ENCODE data around the gene RBM5.

Gene RBM5

DNA sequence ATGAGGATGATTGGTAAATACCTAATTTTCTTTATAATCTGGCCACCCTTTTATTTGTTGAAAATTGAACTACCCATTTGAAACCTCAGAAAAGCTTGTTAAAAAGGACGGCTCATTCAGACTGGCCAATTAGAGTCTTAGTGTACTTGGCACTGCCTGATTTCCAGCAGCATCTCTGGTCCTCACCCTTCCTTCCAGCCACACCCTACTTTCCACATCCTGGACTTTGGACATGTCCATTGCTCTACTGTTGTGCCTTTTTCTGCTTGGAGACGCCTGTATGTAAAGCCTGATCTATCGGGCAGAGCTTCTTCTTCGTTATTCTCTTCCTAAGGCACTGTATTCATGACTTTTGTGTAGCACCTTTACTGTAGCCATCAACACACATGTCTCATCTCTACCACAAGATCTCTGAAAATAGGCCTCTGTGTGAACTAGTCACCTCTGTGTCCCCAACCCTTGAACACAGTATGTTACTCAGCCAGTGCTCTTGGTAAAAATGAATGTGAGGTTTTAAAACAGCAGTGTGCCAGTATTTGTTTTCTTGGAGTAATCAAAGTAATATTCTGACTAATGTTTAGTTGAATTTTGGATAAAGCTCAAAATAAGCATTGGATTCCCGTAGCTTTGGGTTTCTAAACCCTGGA is 6.8 kb downstream of the RBM5 start:
- no peak overlapping the region for H2BK5ac ChIP-seq (ENCODE audit: low read length)
- H3K18ac ChIP-seq (ENCODE audit: low read length): no peak overlapping the region
- no peaks in the 10 kb centered on the region for H3K4me1 ChIP-seq (ENCODE audit: control insufficient read depth, low read depth, low read length)
- no peak overlapping the region for H3K27ac ChIP-seq (ENCODE audit: low read depth, low read length)
- H3K79me2 ChIP-seq (ENCODE audit: control insufficient read depth, insufficient read depth, low read length): peaks cover 13% of the 10 kb centered on the region
- H3K36me3 ChIP-seq (ENCODE audit: control insufficient read depth, insufficient read depth, low read length): peaks cover 38% of the 10 kb centered on the region
- H2BK120ac ChIP-seq (ENCODE audit: low read depth, low read length): no peak overlapping the region
- no peaks in the 10 kb centered on the region for H3K27me3 ChIP-seq (ENCODE audit: insufficient read depth, low read length, poor library complexity)
- no peak overlapping the region for H4K5ac ChIP-seq (ENCODE audit: low read length)
- H3K4me2 ChIP-seq (ENCODE audit: low read length): no peak overlapping the region
- no peak overlapping the region for H2BK15ac ChIP-seq (replicated peaks; ENCODE audit: low read depth)
- H3K9ac ChIP-seq (ENCODE audit: low read length): no peak overlapping the region
- no peak overlapping the region for H3K56ac ChIP-seq (ENCODE audit: low read length)
- WGBS (ENCODE audit: extremely low coverage, insufficient coverage, low lambda C conversion rate): no CpG with 5 or more reads among the region's 5 CpGs
- H3K4ac ChIP-seq (ENCODE audit: low read depth, low read length): no peak overlapping the region
- no peak overlapping the region for H4K8ac ChIP-seq (ENCODE audit: low read depth, low read length)
- H2AK5ac ChIP-seq (ENCODE audit: low read length): no peak overlapping the region
- no peak overlapping the region for H3K23ac ChIP-seq (ENCODE audit: low read length)
- peaks cover 15% of the 10 kb centered on the region for H3K79me1 ChIP-seq (ENCODE audit: low read length)
- no peak for DNase-seq
- H3K4me3 ChIP-seq (ENCODE audit: low read length): no peak overlapping the region

DNA sequence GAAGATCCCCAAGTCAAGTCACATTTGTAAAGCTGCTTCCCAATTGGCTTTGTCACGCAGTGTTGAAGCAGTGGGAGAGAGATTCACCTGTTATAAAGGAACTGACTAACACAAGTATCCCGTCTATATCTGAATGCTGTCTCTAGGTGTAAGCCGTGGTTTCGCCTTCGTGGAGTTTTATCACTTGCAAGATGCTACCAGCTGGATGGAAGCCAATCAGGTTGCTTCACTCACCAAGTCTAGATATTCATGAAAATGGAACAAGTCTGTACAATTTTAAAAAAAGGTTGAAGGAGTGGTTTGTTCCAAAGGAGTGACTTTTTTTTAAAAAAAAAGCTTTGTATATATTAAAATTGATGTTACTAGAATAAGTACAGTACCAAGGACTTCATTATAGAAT is 11.7 kb downstream of the RBM5 start:
- Histone ChIP-seq H3K9ac (ENCODE audit: low read length) (no peak overlapping the region), H3K4me1 (ENCODE audit: control insufficient read depth, low read depth, low read length) (no peaks in the 10 kb centered on the region), H3K4me2 (ENCODE audit: low read length) (no peak overlapping the region), H2BK5ac (ENCODE audit: low read length) (no peak overlapping the region), H3K36me3 (ENCODE audit: control insufficient read depth, insufficient read depth, low read length) (peaks cover 35% of the 10 kb centered on the region), H3K79me1 (ENCODE audit: low read length) (peaks cover 5% of the 10 kb centered on the region), H3K56ac (ENCODE audit: low read length) (no peak overlapping the region), H3K23ac (ENCODE audit: low read length) (no peak overlapping the region), H3K18ac (ENCODE audit: low read length) (no peak overlapping the region), H3K27me3 (ENCODE audit: insufficient read depth, low read length, poor library complexity) (no peaks in the 10 kb centered on the region), H3K27ac (ENCODE audit: low read depth, low read length) (no peak overlapping the region), H3K79me2 (ENCODE audit: control insufficient read depth, insufficient read depth, low read length) (peaks cover 4% of the 10 kb centered on the region), H3K4ac (ENCODE audit: low read depth, low read length) (no peak overlapping the region), H4K5ac (ENCODE audit: low read length) (no peak overlapping the region), H4K8ac (ENCODE audit: low read depth, low read length) (no peak overlapping the region), H2BK120ac (ENCODE audit: low read depth, low read length) (no peak overlapping the region), H2AK5ac (ENCODE audit: low read length) (no peak overlapping the region), H3K4me3 (ENCODE audit: low read length) (no peak overlapping the region), H2BK15ac (replicated peaks; ENCODE audit: low read depth) (no peak overlapping the region)
- no peak for DNase-seq
- no CpG with 5 or more reads among the region's 5 CpGs for WGBS (ENCODE audit: extremely low coverage, insufficient coverage, low lambda C conversion rate)

DNA sequence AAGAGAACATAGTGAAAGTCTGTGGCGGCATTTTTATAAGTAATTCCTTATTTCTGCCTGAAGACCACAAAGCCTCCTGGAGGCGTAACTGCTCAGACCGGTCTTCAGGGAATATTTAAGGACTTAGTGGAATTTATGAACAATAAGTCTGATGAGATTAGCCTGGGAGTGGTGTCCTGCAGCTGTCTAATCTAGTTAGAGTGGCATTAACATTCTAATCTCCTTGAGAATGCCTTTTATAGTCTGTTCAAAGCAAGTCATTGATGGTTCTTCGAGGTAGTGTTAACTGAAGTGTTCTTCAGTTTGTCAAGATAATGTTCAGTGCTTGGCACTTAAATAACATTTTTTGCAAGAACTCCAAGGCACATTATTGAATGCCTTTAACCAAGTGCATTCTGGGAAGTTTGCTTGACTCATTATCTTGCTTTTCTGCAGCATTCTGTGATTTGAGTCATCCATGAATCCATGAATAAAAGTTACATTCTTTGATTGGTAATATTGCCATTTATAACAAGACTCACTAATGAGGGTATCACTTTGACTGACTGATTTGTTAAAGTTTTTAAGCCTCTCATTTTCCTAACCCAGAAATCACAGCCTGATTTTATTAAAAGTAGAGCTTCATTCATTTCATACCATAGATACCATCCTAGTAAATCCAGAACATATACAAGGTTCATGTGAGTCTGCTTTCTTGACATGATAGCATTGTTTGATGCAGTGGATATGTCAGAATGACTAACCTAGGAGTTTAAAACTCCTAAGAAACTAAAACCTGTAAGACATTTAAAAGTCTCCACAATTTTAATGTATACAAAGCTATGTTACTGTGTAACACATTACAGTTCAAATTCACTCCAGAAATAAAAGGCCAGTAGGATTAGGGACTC is 12.5 kb downstream of the RBM5 start:
- Histone ChIP-seq H2AK5ac (ENCODE audit: low read length) (no peak overlapping the region), H3K79me2 (ENCODE audit: control insufficient read depth, insufficient read depth, low read length) (peaks cover 2% of the 10 kb centered on the region), H2BK120ac (ENCODE audit: low read depth, low read length) (no peak overlapping the region), H3K4me1 (ENCODE audit: control insufficient read depth, low read depth, low read length) (no peaks in the 10 kb centered on the region), H2BK5ac (ENCODE audit: low read length) (no peak overlapping the region), H3K4me2 (ENCODE audit: low read length) (no peak overlapping the region), H3K18ac (ENCODE audit: low read length) (no peak overlapping the region), H4K5ac (ENCODE audit: low read length) (no peak overlapping the region), H3K79me1 (ENCODE audit: low read length) (peaks cover 2% of the 10 kb centered on the region), H2BK15ac (replicated peaks; ENCODE audit: low read depth) (no peak overlapping the region), H3K27ac (ENCODE audit: low read depth, low read length) (no peak overlapping the region), H4K8ac (ENCODE audit: low read depth, low read length) (no peak overlapping the region), H3K27me3 (ENCODE audit: insufficient read depth, low read length, poor library complexity) (no peaks in the 10 kb centered on the region), H3K23ac (ENCODE audit: low read length) (no peak overlapping the region), H3K4ac (ENCODE audit: low read depth, low read length) (no peak overlapping the region), H3K4me3 (ENCODE audit: low read length) (no peak overlapping the region), H3K56ac (ENCODE audit: low read length) (no peak overlapping the region), H3K36me3 (ENCODE audit: control insufficient read depth, insufficient read depth, low read length) (peaks cover 31% of the 10 kb centered on the region), H3K9ac (ENCODE audit: low read length) (no peak overlapping the region)
- no CpG with 5 or more reads among the region's 4 CpGs for WGBS (ENCODE audit: extremely low coverage, insufficient coverage, low lambda C conversion rate)
- DNase-seq: no peak

DNA sequence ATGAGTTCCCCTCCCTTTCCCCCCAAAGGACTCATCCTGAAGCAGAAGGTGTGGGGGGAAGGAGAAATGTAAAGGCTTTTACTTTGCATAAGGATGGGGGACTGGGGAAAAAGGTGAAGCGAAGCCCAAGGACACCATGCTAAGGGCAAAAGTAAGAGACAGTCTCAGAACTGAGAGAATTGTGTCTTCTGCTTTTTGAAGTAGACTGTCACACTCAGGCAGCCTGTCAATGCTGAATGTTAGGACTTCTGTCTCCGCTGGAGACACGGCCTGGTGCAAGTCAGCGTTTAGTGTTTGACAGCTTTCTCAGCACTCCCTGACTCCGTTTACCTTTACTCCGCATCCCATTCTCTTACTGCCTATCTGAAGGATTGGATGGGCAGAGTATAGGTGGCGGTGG is 13.8 kb downstream of the RBM5 start:
- no peak overlapping the region for H3K18ac ChIP-seq (ENCODE audit: low read length)
- H3K79me1 ChIP-seq (ENCODE audit: low read length): no peaks in the 10 kb centered on the region
- no peak overlapping the region for H2BK5ac ChIP-seq (ENCODE audit: low read length)
- no peak overlapping the region for H2BK120ac ChIP-seq (ENCODE audit: low read depth, low read length)
- H4K5ac ChIP-seq (ENCODE audit: low read length): no peak overlapping the region
- H4K8ac ChIP-seq (ENCODE audit: low read depth, low read length): no peak overlapping the region
- no peak overlapping the region for H3K4ac ChIP-seq (ENCODE audit: low read depth, low read length)
- H3K36me3 ChIP-seq (ENCODE audit: control insufficient read depth, insufficient read depth, low read length): peaks cover 34% of the 10 kb centered on the region
- H2BK15ac ChIP-seq (replicated peaks; ENCODE audit: low read depth): no peak overlapping the region
- no peak for DNase-seq
- no peak overlapping the region for H2AK5ac ChIP-seq (ENCODE audit: low read length)
- H3K56ac ChIP-seq (ENCODE audit: low read length): no peak overlapping the region
- H3K27ac ChIP-seq (ENCODE audit: low read depth, low read length): no peak overlapping the region
- no CpG with 5 or more reads among the region's 7 CpGs for WGBS (ENCODE audit: extremely low coverage, insufficient coverage, low lambda C conversion rate)
- H3K27me3 ChIP-seq (ENCODE audit: insufficient read depth, low read length, poor library complexity): no peaks in the 10 kb centered on the region
- H3K23ac ChIP-seq (ENCODE audit: low read length): no peak overlapping the region
- no peak overlapping the region for H3K4me2 ChIP-seq (ENCODE audit: low read length)
- H3K4me3 ChIP-seq (ENCODE audit: low read length): no peak overlapping the region
- no peaks in the 10 kb centered on the region for H3K79me2 ChIP-seq (ENCODE audit: control insufficient read depth, insufficient read depth, low read length)
- no peaks in the 10 kb centered on the region for H3K4me1 ChIP-seq (ENCODE audit: control insufficient read depth, low read depth, low read length)
- H3K9ac ChIP-seq (ENCODE audit: low read length): no peak overlapping the region

DNA sequence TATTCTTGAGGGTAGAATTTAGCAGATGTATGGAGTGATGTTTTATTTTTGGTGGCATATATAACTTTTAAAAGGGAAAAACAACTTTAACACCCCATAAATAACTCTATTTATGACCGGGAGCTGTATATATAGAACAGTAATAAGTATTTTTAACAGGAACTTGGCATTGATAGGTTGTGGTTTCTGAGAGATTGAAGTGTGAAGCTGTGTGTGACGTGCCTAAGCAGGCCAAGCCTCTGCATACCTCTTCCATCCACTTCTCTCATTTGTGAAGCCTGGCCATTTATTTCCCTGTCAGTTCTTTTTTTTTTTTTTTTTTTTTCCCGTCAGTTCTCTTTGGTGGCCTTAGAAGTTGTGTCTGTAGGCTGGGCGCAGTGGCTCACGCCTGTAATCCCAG is 23.0 kb downstream of the RBM5 start:
- no peak overlapping the region for H3K56ac ChIP-seq (ENCODE audit: low read length)
- H3K23ac ChIP-seq (ENCODE audit: low read length): no peak overlapping the region
- H3K36me3 ChIP-seq (ENCODE audit: control insufficient read depth, insufficient read depth, low read length): peaks cover 41% of the 10 kb centered on the region
- H3K18ac ChIP-seq (ENCODE audit: low read length): no peak overlapping the region
- WGBS (ENCODE audit: extremely low coverage, insufficient coverage, low lambda C conversion rate): no CpG with 5 or more reads among the region's 5 CpGs
- no peak overlapping the region for H3K4me2 ChIP-seq (ENCODE audit: low read length)
- H2BK15ac ChIP-seq (replicated peaks; ENCODE audit: low read depth): no peak overlapping the region
- no peak overlapping the region for H3K9ac ChIP-seq (ENCODE audit: low read length)
- no peak overlapping the region for H4K8ac ChIP-seq (ENCODE audit: low read depth, low read length)
- no peak overlapping the region for H3K4me3 ChIP-seq (ENCODE audit: low read length)
- no peak overlapping the region for H3K27ac ChIP-seq (ENCODE audit: low read depth, low read length)
- H3K4ac ChIP-seq (ENCODE audit: low read depth, low read length): no peak overlapping the region
- no peak overlapping the region for H2BK5ac ChIP-seq (ENCODE audit: low read length)
- H3K79me2 ChIP-seq (ENCODE audit: control insufficient read depth, insufficient read depth, low read length): no peaks in the 10 kb centered on the region
- H3K27me3 ChIP-seq (ENCODE audit: insufficient read depth, low read length, poor library complexity): no peaks in the 10 kb centered on the region
- H2AK5ac ChIP-seq (ENCODE audit: low read length): no peak overlapping the region
- no peaks in the 10 kb centered on the region for H3K79me1 ChIP-seq (ENCODE audit: low read length)
- DNase-seq: no peak
- no peaks in the 10 kb centered on the region for H3K4me1 ChIP-seq (ENCODE audit: control insufficient read depth, low read depth, low read length)
- H4K5ac ChIP-seq (ENCODE audit: low read length): no peak overlapping the region
- H2BK120ac ChIP-seq (ENCODE audit: low read depth, low read length): no peak overlapping the region
